Measurements from ENCODE around the gene NEUROD6.

DNA sequence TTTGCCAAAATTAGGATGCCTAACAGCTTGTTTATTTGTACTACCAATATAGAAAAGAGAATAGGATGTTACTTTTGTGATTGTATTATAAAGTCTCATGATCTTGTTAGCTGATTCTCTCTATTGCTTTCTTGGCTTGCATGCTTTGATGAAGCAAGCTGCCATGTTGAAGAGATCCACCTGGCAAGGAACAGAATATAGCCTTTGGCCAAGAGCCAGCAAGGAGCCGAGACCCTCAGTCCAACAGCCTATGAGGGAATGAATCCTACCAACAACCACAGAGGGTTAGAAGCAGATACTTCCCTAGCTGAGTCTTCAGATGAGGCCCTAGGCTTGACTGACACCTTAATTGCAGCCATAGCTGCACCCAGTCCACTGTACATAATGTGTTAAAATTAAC lies 41.2 kb downstream of the NEUROD6 start:
- TF ChIP-seq, protein P1, sequence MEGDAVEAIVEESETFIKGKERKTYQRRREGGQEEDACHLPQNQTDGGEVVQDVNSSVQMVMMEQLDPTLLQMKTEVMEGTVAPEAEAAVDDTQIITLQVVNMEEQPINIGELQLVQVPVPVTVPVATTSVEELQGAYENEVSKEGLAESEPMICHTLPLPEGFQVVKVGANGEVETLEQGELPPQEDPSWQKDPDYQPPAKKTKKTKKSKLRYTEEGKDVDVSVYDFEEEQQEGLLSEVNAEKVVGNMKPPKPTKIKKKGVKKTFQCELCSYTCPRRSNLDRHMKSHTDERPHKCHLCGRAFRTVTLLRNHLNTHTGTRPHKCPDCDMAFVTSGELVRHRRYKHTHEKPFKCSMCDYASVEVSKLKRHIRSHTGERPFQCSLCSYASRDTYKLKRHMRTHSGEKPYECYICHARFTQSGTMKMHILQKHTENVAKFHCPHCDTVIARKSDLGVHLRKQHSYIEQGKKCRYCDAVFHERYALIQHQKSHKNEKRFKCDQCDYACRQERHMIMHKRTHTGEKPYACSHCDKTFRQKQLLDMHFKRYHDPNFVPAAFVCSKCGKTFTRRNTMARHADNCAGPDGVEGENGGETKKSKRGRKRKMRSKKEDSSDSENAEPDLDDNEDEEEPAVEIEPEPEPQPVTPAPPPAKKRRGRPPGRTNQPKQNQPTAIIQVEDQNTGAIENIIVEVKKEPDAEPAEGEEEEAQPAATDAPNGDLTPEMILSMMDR (IDR thresholded peaks at IDR 0.05) = no peak
- TF ChIP-seq POLR2A (IDR thresholded peaks at IDR 0.05) (no peak), POLR2AphosphoS5 (IDR thresholded peaks at IDR 0.05; ENCODE audit: insufficient read depth in 1 of 2, low read depth in 1 of 2) (no peak)

Measured in vagina (tissue), 2 donors.